Measurements from ENCODE around the gene ARHGAP35. TPM values are rescaled to one million over a fixed set of nuclear protein-coding genes. Genes with fewer than 3 reads are reported as not detected.

Gene ARHGAP35
- total and polyA plus RNA-seq, 11 donors: 34.8 to 91.0 (median 76.5) TPM

GRCh38 chr19:46860125-46860845 is 512 bp upstream of the ARHGAP35 start:
- Histone ChIP-seq H3K27me3 (no peaks in the 10 kb centered on the region), H3K4me3 (peak overlapping the region; percentile 63 to 97 (median 87))
- 0 to 1% (median 0%) methylated on average over 23 to 89 of the region's 89 CpGs for WGBS, 4 donors

GRCh38 chr19:46861691-46862502 is 1.1 kb downstream of the ARHGAP35 start:
- intact Hi-C loops (cut with DNase I): loop anchor here in 8 of 10 donors (1.0 to 10.0 kb wide), 8 partner anchors 40 to 243 kb away; no protein-coding TSS in a partner anchor
- peak overlapping the region; percentile 63 to 97 (median 87) for H3K4me3 ChIP-seq
- no peaks in the 10 kb centered on the region for H3K9me3 ChIP-seq
- TF ChIP-seq POLR2A (IDR thresholded peaks at IDR 0.05): no peak
- TF ChIP-seq CTCF (IDR thresholded peaks at IDR 0.05): no peak
- H3K4me1 ChIP-seq: peaks cover 5 to 69% (median 51%) of the 10 kb centered on the region in 12 donors
- 1 to 2% (median 1%) methylated on average over 19 of the region's 19 CpGs for WGBS, 4 donors
- no peaks in the 10 kb centered on the region for H3K27me3 ChIP-seq
- DNase-seq (peak in 3 of 5 donors; percentile 25 to 30 (median 25)), ATAC-seq (no peak)
- peak overlapping the region; percentile 96 to 100 (median 98) for H3K27ac ChIP-seq
- no peaks in the 10 kb centered on the region for H3K36me3 ChIP-seq

More at GRCh38 chr19:46860125-46860845, 512 bp upstream of the ARHGAP35 start:
- TF ChIP-seq POLR2A (IDR thresholded peaks at IDR 0.05) (peak in 1 of 2 donors; percentile 70), CTCF (IDR thresholded peaks at IDR 0.05) (peak in 3 of 12 donors; percentile 10 to 18 (median 15))
- DNase-seq (peak; percentile 98 to 99 (median 99)), ATAC-seq (peak; percentile 87 to 92 (median 90))
- Histone ChIP-seq H3K4me1 (peaks cover 8 to 67% (median 47%) of the 10 kb centered on the region in 12 donors), H3K27ac (peak overlapping the region; percentile 96 to 100 (median 98)), H3K36me3 (no peaks in the 10 kb centered on the region), H3K9me3 (no peaks in the 10 kb centered on the region)
- intact Hi-C loops (cut with DNase I): loop anchor here in 8 of 10 donors (1.0 to 10.0 kb wide), 8 partner anchors 42 to 245 kb away; no protein-coding TSS in a partner anchor

GRCh38 chr19:46862503-46862834 is 1.7 kb downstream of the ARHGAP35 start:
- Histone ChIP-seq H3K9me3 (no peaks in the 10 kb centered on the region), H3K4me3 (peak overlapping the region in 11 of 12 donors; percentile 72 to 97 (median 88)), H3K4me1 (peaks cover 5 to 72% (median 53%) of the 10 kb centered on the region in 12 donors), H3K27me3 (no peaks in the 10 kb centered on the region), H3K27ac (peak overlapping the region; percentile 96 to 100 (median 98)), H3K36me3 (no peaks in the 10 kb centered on the region)
- 5 to 11% (median 6%) methylated on average over 9 of the region's 9 CpGs for whole genome bisulfite sequencing, 4 donors
- intact Hi-C loops (cut with DNase I): loop anchor here in 8 of 10 donors (5.0 to 10.0 kb wide), 6 partner anchors 40 to 242 kb away; no protein-coding TSS in a partner anchor
- ATAC-seq (no peak), DNase-seq (peak in 1 of 5 donors; percentile 17)
- TF ChIP-seq CTCF (IDR thresholded peaks at IDR 0.05): no peak
- TF ChIP-seq POLR2A (IDR thresholded peaks at IDR 0.05): no peak
